Measurements from ENCODE around the gene CFAP43.
A peak's percentile ranks its signal among the peaks of the same experiment; 100 is the strongest.
"Not testable (repeated sequence)": the region's sequence is repeated elsewhere in the genome, so short reads cannot be mapped to it uniquely, and the experiment has no call there.

CFAP43 gene

GRCh38 chr10:104223304-104223703, 8.9 kb downstream of the CFAP43 start:
- DNase-seq, result no peak

- no peak for DNase-seq
Observed at GRCh38 chr10:104220522-104220921, 11.6 kb downstream of the CFAP43 start.

- no peak for DNase-seq
Observed at GRCh38 chr10:104218751-104219150, 13.4 kb downstream of the CFAP43 start.

GRCh38 chr10:104216631-104217030, 15.5 kb downstream of the CFAP43 start:
- DNase-seq, result no peak

- DNase-seq, result peak; percentile 30 to 36
Observed at GRCh38 chr10:104209575-104210198, 22.5 kb downstream of the CFAP43 start.

- no peak for DNase-seq
Observed at GRCh38 chr10:104208730-104209129, 23.4 kb downstream of the CFAP43 start.

- DNase-seq, result no peak
Observed at GRCh38 chr10:104202231-104202630, 29.9 kb downstream of the CFAP43 start.

- no peak for DNase-seq
Observed at GRCh38 chr10:104201636-104202035, 30.5 kb downstream of the CFAP43 start.

- DNase-seq, result no peak
Observed at GRCh38 chr10:104199567-104199966, 32.6 kb downstream of the CFAP43 start.

- DNase-seq, result no peak
Observed at GRCh38 chr10:104197364-104197763, 34.8 kb downstream of the CFAP43 start.

GRCh38 chr10:104195706-104196105, 36.5 kb downstream of the CFAP43 start:
- DNase-seq, result no peak

GRCh38 chr10:104193787-104194186, 38.4 kb downstream of the CFAP43 start:
- DNase-seq, result no peak

GRCh38 chr10:104190695-104191094, 41.5 kb downstream of the CFAP43 start:
- DNase-seq, result no peak

- DNase-seq, result no peak
Observed at GRCh38 chr10:104183682-104184081, 48.5 kb downstream of the CFAP43 start.

- not testable (repeated sequence) for DNase-seq
Observed at GRCh38 chr10:104174136-104174535, 58.0 kb downstream of the CFAP43 start.

- DNase-seq, result no peak
Observed at GRCh38 chr10:104170610-104171254, 61.4 kb downstream of the CFAP43 start.

- DNase-seq, result no peak
Observed at GRCh38 chr10:104155591-104155990, 76.6 kb downstream of the CFAP43 start.

GRCh38 chr10:104151737-104152136, 80.4 kb downstream of the CFAP43 start:
- no peak for DNase-seq

GRCh38 chr10:104150139-104150538, 82.0 kb downstream of the CFAP43 start:
- DNase-seq, result no peak

GRCh38 chr10:104146882-104147281, 85.3 kb downstream of the CFAP43 start:
- DNase-seq, result no peak

- no peak for DNase-seq
Observed at GRCh38 chr10:104144931-104145330, 87.2 kb downstream of the CFAP43 start.

- DNase-seq, result no peak
Observed at GRCh38 chr10:104143829-104144228, 88.3 kb downstream of the CFAP43 start.

GRCh38 chr10:104142081-104142480, 90.1 kb downstream of the CFAP43 start:
- DNase-seq, result no peak

- no peak for DNase-seq
Observed at GRCh38 chr10:104139221-104139620, 92.9 kb downstream of the CFAP43 start.

- DNase-seq, result no peak
Observed at GRCh38 chr10:104138131-104138530, 94.0 kb downstream of the CFAP43 start.

Data from activated CD4-positive, alpha-beta T cell treated with anti-CD3 and anti-CD28 coated beads, Interleukin-2, amount 50 U/mL, for 4 hours (primary cell).